Smooth muscle cell (in vitro differentiated cells): ENCODE results near the gene ULK1. TPM values are rescaled to one million over a fixed set of nuclear protein-coding genes. Genes with fewer than 3 reads are reported as not detected.

ENCODE experiments used
- DNase-seq: peaks from one replicate; lab custom pipeline; 2025; ENCODE audit not compliant: unreplicated experiment; lab: John Stamatoyannopoulos, UW
- H2AFZ ChIP-seq: fragments of 200-600 bp; sonication (generic); 2 replicates; pipeline ENCODE4 v1.6.0; 2016; ENCODE audit warnings: antibody characterized with exemption, low read depth, mild to moderate bottlenecking
- H3F3A ChIP-seq: fragments of 200-600 bp; sonication (generic); 2 replicates; pipeline ENCODE4 v1.6.0; 2017; ENCODE audit warnings: antibody characterized with exemption, low read depth
- H3K27ac ChIP-seq: fragments of 200-600 bp; sonication (generic); 2 replicates; pipeline ENCODE4 v1.5.1; 2016; ENCODE audit warnings: low read depth, mild to moderate bottlenecking
- H3K27me3 ChIP-seq: fragments of 200-600 bp; sonication (generic); 2 replicates; pipeline ENCODE4 v1.6.1; 2016; ENCODE audit warnings: low read depth, mild to moderate bottlenecking
- H3K36me3 ChIP-seq: fragments of 200-600 bp; sonication (generic); 2 replicates; pipeline ENCODE4 v1.5.1; 2016; ENCODE audit warnings: low read depth
- H3K4me1 ChIP-seq: fragments of 200-600 bp; sonication (generic); 2 replicates; pipeline ENCODE4 v1.5.1; 2016; ENCODE audit warnings: low read depth
- H3K4me2 ChIP-seq: fragments of 200-600 bp; sonication (generic); 2 replicates; pipeline ENCODE4 v1.6.0; 2016; ENCODE audit warnings: mild to moderate bottlenecking
- H3K4me3 ChIP-seq: fragments of 200-600 bp; sonication (generic); 2 replicates; pipeline ENCODE4 v1.5.1; 2016; ENCODE audit warnings: mild to moderate bottlenecking
- H3K79me2 ChIP-seq: fragments of 200-600 bp; sonication (generic); 2 replicates; pipeline ENCODE4 v1.6.0; 2016; ENCODE audit warnings: low read depth, mild to moderate bottlenecking
- H3K9ac ChIP-seq: fragments of 200-600 bp; sonication (generic); 2 replicates; pipeline ENCODE4 v1.6.0; 2016; ENCODE audit warnings: low read depth
- H3K9me3 ChIP-seq: fragments of 200-600 bp; sonication (generic); replicated peaks from 2 replicates; pipeline ENCODE4 v1.5.1; 2016; ENCODE audit warnings: low read depth
- H4K20me1 ChIP-seq: fragments of 200-600 bp; sonication (generic); 2 replicates; pipeline ENCODE4 v1.6.0; 2016; ENCODE audit warnings: low read depth
- WGBS: methylation state at CpG from one replicate; pipeline ENCODE4 v1.1.7; 2016; ENCODE audit warnings: low lambda C conversion rate; 5-methylcytosine and 5-hydroxymethylcytosine counted together
- polyA plus RNA-seq: library from polyadenylated mRNA; unstranded; fragments of >200 nt; fragmentation: Nextera tagmentation; extraction: Ambion mirVana; gene quantifications from 2 replicates; pipeline ENCODE4 v1.2.1, GENCODE V29; 2016
- total RNA-seq: library from RNA; depleted of rRNA; stranded (reverse); fragments of >200 nt; gene quantifications from 2 replicates; pipeline ENCODE4 v1.2.3, GENCODE V29; 2014
- TF ChIP-seq, protein P1 (sequence below): fragments of 200-600 bp; sonication (generic); IDR thresholded peaks from 2 replicates; pipeline ENCODE4 v1.5.1; 2017; ENCODE audit warnings: borderline replicate concordance, mild to moderate bottlenecking, antibody characterized with exemption; ENCODE audit not compliant: insufficient read depth, poor library complexity, severe bottlenecking

ULK1 gene
- total and polyA plus RNA-seq, 2 experiments from 2014 or later, result 8.5 to 10.5 TPM

DNA sequence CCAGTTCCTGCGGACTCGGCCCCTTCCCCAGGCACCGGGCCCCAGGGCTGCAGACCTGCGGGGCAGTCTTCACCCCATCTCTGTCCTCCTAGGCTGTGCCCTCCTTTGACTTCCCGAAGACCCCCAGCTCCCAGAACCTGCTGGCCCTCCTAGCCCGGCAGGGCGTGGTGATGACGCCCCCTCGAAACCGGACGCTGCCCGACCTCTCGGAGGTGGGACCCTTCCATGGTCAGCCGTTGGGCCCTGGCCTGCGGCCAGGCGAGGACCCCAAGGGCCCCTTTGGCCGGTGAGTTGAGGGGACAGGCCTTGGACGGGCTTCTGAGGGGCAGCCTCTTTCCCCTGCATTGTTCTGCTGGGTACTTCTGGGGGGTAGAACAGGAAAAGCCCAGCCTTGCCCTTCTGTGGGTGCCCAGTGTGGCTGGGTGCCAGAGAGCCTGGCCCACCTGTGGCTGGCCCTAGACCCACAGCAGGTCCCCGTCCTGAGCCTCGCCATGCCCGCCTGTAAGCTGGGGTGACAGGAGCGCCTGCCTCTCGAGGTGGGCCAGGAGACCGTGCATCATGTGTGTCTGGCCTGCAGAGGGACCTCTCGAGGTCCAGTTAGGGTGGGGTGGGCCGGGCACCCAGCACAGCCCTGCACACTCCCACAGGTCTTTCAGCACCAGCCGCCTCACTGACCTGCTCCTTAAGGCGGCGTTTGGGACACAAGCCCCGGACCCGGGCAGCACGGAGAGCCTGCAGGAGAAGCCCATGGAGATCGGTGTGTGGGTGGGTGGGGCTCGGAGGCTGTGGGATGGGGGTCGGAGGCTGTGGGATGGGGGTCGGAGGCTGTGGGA, 22.1 kb downstream of the ULK1 start:
- H3K27ac ChIP-seq, result no peak overlapping the region
- 98% methylated on average over 28 of the region's 36 CpGs for WGBS

DNA sequence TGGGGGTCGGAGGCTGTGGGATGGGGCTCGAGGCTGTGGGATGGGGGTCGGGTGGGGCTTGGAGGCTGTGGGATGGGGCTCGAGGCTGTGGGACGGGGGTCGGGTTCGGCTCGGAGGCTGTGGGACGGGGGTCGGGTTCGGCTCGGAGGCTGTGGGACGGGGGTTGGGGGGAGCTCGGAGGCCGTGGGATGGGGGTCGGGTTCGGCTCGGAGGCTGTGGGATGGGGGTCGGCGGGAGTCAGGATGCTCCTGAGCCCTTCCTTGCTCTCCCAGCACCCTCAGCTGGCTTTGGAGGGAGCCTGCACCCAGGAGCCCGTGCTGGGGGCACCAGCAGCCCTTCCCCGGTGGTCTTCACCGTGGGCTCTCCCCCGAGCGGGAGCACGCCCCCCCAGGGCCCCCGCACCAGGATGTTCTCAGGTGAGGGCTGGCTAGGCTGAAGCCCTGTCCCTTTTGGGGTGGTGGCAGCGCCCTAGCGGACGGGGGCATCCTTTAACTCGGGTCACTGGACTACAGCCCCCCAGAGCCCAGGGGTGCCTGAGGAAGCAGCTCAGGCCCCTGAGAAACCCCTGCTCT, 22.8 kb downstream of the ULK1 start:
- H3K36me3 ChIP-seq, result no peaks in the 10 kb centered on the region
- H2AFZ ChIP-seq, result no peak overlapping the region
- no peak overlapping the region for H3K4me3 ChIP-seq
- WGBS, result 86% methylated on average over 26 of the region's 31 CpGs
- no peaks in the 10 kb centered on the region for H3K27me3 ChIP-seq
- H3K79me2 ChIP-seq, result no peaks in the 10 kb centered on the region
- no peak overlapping the region for H3K27ac ChIP-seq
- H3K4me2 ChIP-seq, result no peak overlapping the region
- no peaks in the 10 kb centered on the region for H3F3A ChIP-seq
- no peaks in the 10 kb centered on the region for H3K9me3 ChIP-seq
- TF ChIP-seq, protein P1, sequence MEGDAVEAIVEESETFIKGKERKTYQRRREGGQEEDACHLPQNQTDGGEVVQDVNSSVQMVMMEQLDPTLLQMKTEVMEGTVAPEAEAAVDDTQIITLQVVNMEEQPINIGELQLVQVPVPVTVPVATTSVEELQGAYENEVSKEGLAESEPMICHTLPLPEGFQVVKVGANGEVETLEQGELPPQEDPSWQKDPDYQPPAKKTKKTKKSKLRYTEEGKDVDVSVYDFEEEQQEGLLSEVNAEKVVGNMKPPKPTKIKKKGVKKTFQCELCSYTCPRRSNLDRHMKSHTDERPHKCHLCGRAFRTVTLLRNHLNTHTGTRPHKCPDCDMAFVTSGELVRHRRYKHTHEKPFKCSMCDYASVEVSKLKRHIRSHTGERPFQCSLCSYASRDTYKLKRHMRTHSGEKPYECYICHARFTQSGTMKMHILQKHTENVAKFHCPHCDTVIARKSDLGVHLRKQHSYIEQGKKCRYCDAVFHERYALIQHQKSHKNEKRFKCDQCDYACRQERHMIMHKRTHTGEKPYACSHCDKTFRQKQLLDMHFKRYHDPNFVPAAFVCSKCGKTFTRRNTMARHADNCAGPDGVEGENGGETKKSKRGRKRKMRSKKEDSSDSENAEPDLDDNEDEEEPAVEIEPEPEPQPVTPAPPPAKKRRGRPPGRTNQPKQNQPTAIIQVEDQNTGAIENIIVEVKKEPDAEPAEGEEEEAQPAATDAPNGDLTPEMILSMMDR, result no peak
- H3K9ac ChIP-seq, result no peak overlapping the region
- no peaks in the 10 kb centered on the region for H3K4me1 ChIP-seq
- peak; percentile 24 for DNase-seq
- H4K20me1 ChIP-seq, result peaks cover 2% of the 10 kb centered on the region

More for the DNA sequence above, 22.1 kb downstream of the ULK1 start:
- no peaks in the 10 kb centered on the region for H3K4me1 ChIP-seq
- no peak for DNase-seq
- H3K27me3 ChIP-seq, result no peaks in the 10 kb centered on the region
- no peaks in the 10 kb centered on the region for H3K9me3 ChIP-seq
- no peak overlapping the region for H2AFZ ChIP-seq
- H3K9ac ChIP-seq, result no peak overlapping the region
- H3K4me2 ChIP-seq, result no peak overlapping the region
- TF ChIP-seq, protein P1, result no peak
- no peak overlapping the region for H3K4me3 ChIP-seq
- no peaks in the 10 kb centered on the region for H3F3A ChIP-seq
- no peaks in the 10 kb centered on the region for H3K79me2 ChIP-seq
- H3K36me3 ChIP-seq, result no peaks in the 10 kb centered on the region
- peaks cover 7% of the 10 kb centered on the region for H4K20me1 ChIP-seq

DNA sequence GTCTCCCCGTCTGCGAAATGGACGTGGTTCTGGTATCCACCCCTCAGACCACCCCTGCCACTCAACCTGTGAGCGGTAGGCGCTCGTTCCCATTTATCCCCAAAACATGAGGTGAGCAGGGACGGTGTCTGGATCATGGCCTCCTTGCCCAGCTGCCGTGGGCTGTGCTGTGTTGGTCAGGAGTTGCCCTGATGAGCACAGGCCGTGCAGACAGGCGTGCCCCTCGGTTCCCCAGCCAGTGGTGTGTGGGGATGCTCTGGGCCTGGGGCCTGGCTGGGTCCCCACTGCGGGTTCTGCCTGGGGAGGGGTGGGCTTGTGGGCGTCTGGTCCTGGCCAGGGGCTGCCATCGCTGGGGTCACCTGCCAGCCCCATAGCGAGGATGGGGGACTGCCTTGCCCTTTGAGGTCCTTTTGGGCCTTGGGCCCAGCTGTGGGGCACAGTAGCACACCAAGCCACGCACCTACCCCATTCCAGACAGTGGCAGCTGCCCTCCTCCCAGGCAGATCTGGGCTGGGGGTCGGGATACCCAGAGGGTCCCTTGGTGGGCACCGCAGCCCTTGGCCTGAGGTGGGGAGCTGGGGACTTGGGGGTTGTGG, 23.4 kb downstream of the ULK1 start:
- Histone ChIP-seq H3K9me3 (no peaks in the 10 kb centered on the region), H3K27me3 (no peaks in the 10 kb centered on the region), H4K20me1 (no peaks in the 10 kb centered on the region), H3K9ac (no peak overlapping the region), H2AFZ (no peak overlapping the region), H3K4me1 (no peaks in the 10 kb centered on the region), H3K36me3 (no peaks in the 10 kb centered on the region), H3K27ac (no peak overlapping the region), H3K79me2 (no peaks in the 10 kb centered on the region), H3K4me3 (no peak overlapping the region), H3F3A (no peaks in the 10 kb centered on the region), H3K4me2 (no peak overlapping the region)
- TF ChIP-seq, protein P1, result no peak
- no peak for DNase-seq
- WGBS, result 95% methylated on average over 16 of the region's 18 CpGs
